Islet precursor cell (in vitro differentiated cells): ENCODE measurements around the gene SPEF2.
"Not testable (repeated sequence)": the region's sequence is repeated elsewhere in the genome, so short reads cannot be mapped to it uniquely, and the experiment has no call there.

ENCODE experiments used
- DNase-seq: peaks from one replicate; pipeline ENCODE4 v3.0.0-alpha.2; 2018

Gene SPEF2

DNA sequence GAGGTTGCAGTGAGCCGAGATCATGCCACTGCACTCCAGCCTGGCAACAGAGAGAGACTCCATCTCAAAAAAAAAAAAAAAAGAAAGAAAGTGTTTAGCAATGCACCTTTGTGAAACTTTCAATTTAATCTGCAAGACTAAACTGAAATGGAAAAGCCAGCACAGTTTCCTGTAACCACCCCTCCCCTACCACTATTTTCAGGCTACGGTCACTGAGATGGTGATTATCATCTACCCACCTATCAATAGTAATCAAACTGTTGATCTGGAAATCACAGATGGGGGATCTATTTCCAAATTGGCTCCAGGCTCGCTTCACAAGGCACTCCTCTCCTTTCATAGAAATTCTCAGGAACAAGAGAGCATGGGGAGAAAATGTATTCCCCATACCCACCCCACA lies 208.4 kb downstream of the SPEF2 start:
- no peak for DNase-seq

DNA sequence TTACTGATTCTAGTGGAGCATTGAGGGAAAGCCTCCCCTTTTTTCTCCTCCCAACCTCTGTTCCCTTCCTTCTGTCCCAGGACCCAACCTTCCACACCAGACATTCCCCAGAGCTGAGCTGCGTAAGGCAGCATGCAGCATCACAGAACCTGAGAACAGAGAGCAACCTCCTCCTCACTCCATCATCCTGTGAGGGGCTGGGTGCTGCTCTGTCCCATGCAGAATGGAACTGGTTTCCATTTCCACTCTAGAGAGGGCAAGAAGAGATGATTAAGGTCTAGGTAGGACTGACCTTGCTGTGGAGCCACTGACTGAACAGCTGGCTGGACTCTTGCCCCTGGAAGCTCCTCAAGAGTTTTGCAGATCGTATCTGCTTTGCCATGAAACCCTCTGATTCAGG lies 208.9 kb downstream of the SPEF2 start:
- no peak for DNase-seq

DNA sequence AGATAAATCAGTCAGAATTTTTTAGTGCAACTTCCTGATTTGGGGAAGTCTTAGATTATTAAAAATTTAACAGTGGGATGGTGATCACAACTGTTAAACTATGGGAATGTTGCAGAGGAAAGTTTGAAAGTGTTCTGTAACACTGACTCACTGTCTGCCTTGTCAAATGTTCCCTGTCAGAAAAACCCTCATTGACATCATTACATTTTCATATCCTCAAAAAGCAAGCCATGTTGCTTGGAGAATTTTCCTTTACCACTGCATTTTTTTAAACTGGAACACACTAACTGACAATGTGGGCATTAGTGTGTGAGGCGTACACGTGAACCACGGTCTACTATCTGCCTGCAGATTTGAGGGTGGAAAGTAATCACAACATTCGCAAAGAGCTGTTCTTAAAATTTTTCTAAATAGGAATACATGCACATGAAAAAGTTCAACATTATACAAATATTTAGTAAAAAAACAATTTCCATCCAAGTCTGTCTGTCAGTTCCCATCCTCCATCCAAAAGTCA lies 210.5 kb downstream of the SPEF2 start:
- no peak for DNase-seq

DNA sequence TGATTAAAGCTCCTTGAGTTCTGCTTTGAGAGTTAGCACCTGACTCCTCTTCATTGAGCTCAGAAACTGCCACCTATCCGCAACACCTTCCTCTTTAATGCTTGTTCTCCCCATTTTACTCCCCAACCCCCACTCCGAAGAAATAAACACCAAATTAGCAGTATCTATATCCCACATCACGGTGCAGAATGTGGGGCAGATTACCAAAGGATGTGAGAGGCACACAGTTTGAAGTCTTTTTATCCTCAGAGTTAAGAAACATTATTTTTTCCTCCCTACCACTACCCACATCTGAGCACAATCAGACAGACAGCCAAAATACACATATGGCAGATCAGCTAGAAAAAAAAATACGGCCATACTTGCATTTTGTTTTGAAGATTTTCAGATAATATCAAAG lies 212.9 kb downstream of the SPEF2 start:
- DNase-seq = no peak

DNA sequence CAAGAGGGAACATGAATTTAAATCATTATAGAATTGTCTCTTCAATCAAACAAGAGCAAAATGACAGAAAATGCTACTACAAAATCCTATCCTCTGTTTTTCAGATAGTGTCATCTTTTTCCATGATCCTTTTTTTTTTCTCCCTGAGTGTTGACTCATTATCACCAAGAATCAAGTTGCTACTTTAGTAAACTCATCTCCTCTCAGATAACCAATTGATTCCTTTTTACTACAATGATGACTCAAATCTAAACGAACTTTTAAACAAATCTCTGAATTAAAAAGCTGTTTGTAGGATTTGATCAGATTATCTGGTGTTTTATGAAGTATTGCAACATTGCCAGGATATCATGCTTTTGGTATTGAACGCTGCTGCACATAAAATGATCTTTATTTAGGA lies 215.1 kb downstream of the SPEF2 start:
- DNase-seq = no peak

DNA sequence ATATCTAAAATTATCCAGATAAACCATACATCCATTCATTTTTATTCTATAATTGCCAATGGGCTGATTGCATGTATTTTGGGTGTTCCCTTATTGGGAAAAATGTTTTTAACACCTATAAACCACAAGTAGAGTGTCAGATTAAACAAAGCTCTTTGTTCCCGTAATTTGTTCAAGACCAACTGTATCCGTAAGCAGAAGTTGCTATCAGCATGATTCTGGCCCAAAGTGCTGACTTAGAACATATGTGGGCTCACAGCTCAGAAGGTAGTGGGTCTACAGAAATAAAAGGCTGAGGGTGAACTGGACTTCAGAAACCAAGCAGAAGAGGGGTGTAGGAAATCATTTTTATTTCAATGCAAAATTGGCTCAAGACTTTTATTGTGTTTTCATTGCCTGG lies 215.6 kb downstream of the SPEF2 start:
- DNase-seq = no peak

DNA sequence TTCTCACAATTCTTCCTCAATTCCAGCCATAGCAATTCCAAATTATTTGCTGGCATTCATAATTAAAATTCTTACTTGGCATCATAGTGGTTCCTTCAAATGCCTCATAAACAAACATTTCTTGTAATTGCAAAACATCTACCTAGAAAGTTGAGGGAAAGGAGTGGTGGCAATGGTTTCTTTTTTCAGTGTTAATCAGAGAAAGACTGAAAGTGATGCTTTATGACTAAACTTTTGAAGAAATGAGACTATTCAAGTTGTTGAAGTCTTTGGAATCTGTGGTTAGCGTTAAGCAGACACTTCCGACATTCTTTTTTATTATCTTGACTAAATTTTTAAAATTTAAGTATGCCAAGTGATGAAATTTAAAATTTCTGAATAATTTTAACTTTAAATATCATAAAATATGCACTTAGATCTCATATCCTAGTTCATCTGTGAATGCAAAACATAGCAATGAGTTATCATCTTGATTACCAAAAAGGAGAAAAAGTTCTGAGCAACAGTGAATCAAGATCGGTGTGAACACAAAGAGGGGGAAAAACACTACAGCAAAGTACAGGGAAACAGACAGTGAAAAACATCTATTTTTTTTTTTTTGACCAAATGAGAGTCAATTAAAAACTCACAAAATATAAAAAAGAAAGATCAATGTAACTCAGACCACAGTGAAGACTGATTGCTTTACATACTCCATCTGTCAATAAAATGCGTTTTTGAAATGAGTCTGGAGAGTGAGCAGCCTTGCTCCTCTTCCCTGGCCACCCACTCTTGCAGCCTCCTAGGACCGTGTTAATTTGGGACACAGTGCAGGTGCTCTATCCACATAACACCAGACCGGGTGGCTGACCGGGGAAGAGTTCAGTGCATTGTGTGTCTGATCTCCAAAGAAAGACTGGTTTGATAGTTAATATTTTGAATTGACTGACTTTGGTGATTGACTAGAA lies 218.4 kb downstream of the SPEF2 start:
- no peak for DNase-seq

DNA sequence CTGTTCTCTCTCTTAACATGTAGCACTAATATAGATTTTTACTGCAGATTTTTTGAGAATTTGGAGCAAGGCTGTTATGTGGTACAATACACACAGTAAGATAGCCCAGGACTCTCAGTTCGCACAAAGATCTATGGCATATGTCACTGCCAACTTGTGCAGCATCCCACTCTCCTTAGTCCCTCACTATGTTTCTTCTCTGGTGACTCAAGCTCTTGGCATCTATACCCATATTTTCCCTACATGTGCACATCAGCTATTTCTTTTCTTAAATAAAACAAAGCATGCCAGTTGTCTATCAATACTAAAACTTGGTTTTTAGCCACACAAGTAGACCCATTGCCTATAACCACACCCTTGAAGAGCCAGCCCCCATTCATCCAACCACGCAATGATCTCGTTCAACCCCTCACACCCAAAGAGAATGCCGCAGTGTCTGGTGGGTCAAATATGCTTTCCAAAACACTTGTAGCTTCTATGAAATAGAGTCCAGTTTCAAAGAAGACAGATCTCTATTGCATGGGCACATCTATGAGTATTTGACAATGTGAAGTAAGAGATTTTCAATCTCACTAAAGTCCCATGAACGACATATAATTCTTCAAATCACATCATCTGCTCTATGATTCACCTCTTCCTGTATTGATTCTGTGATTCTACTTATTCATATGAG lies 220.8 kb downstream of the SPEF2 start:
- no peak for DNase-seq

DNA sequence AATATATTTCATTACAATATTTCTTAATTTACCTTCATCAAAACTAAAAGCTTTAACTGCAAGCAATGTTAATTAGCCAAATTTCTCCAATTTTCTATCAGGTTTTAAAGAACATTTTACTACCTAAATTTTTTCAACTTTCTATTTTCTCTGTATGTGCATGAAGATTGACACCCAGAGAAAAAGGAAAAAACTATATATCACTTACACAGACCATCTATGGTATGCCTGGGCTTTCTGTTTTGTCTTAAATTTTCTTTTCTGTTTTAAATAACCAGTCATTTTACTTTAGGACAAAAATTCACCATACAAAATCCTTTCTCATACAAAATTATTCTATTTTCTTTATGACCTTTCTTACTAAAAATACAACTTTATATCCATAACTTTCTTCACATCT lies 225.2 kb downstream of the SPEF2 start:
- no peak for DNase-seq

DNA sequence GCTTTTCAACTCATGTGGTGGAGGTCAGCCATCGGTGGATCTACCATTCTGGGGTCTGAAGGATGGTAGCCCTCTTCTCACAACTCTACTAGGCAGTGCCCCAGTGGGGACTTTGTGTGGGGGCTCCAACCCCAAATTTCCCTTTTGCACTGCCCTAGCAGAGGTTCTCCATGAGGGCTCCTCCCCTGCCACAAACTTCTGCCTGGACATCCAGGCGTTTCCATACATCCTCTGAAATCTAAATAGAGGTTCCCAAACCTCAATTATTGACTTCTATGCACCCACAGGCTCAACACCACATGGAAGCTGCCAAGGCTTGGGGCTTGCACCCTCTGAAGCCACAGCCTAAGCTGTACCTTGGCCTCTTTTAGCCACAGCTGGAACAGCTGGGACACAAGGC lies 227.8 kb downstream of the SPEF2 start:
- DNase-seq = not testable (repeated sequence)

DNA sequence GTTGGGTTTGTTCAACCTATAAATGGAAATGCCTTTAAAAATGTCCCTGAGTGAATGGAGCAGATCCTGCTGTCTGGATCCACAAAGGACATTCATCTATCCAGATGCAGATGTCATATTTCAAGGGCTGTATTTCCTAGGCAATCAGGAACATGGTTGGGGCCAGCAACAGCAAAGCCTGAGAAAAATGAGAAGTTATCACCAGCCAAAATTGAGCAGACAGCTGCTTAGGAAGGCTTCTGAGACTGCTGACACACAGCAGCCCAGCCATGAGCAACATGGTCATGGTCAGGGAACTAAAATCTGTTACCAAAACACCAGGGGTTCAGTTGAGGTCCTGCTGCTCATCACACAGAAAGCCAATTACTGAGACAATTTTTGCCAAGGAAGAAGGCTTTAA lies 229.8 kb downstream of the SPEF2 start:
- DNase-seq = no peak

DNA sequence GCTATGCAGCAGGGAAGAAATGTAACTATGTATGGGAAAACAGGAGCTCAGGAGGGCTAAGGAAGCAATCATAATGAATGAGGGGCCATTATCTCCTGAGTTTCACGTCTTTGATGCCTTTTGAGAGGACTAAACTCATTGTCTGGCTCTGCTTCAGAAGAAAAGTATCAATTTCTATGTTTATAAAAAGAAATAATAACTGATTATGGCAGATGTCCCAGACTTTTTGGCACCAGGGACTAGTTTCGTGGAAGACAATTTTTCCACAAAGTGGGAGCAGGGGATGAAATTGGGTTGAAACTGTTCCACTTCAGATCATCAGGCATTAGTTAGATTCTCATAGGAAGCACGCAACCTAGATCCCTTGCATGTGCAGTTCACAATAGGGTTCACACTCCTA lies 230.3 kb downstream of the SPEF2 start:
- no peak for DNase-seq

DNA sequence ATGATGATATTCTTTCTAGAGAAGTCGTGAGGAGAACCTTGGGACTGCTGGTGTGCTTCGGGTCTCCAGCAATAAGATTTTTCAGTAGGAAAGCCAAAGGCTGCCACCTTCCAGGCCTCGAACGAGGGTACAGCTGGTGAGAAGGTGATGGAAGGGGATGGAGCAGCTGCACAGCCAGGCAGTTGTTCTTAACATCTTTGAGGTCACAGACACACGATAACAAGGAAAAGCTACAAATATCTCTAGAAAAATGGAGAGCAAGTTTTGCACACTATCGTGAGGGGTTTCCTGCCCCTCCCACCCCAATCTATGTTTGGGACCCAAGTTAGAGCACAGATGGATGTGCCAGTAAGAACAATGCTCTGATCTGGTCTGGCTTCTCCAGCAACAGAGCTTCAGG lies 232.2 kb downstream of the SPEF2 start:
- DNase-seq = no peak

DNA sequence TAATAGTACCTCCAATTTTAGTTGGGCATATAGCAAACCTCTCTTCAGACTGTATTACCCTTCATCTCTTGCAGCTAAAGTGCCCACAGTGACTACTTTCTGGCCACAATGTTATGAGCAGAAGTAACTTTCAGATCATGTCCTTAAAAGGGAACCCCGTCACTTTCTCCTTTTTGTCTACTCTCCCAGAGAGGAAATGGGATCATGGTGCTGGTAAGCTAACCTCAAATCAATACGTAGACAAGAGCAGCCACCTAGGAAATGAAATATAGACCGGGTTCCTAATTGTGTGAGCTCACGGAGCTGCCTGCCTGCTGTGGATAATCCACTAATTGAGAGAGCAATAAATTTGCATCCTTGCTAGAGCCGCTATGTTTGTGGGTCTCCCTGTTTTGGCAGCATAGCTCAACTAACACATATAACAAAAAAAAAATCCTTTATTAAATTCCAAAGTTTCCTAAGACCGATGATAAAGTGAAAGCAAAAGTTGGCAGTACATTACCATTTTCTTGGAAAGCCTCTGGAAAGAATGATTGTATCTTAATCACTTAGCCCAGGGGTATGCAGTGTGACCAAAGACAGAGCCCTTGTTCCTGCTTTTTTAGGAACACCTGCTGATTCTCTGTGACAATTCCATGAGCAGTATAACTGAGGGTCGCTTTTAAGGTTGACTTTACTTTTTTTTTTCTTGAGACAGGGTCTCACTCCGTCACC lies 233.5 kb downstream of the SPEF2 start:
- DNase-seq = no peak

DNA sequence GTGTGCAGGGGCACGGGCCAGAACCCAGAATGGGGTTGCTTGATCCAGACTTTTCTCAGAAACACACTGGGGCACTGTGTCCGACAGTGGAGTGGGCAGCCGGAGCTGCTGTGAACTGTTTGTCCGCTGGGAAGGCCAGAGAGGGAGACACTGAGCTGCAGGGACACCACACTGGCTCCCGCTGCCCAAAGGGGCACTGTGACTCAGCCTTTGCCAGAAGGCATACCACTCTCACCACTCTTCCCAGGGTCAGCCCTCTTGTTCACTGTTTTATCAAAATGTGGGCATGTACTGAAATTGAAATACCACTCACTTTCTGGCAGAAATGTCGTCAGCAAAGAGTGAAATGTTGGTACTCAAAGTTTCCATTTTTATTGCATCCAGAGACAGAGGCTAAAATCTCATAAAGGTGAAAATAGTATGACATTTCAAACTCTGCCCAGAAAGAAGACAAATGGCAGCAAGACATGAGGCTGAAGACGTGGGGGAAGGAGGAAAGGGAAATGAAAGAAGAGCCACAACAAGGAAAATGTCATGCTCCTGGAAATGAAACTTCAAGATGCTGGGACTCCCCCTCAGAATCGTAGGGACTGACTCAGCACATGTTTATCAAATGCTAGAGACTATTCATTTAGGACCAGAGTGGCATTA lies 234.5 kb downstream of the SPEF2 start:
- no peak for DNase-seq

DNA sequence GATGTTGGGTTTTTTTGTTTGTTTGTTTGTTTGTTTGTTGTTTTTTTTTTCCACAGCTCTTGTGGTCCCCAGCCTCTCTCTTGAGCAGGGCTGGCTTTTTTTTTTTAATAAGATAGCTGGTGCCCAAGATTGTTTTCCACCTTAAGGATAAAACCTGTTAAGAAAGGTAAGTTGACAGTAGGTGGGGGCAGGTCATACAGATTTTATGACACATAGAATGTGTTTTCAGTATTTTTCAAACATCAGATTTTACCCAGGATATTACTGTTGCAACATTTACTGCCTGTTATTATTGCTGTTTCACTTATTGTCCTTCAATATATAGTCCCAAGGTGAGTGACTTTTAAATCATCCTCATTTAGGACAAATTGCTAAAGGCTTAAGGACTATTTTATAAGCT lies 235.1 kb downstream of the SPEF2 start:
- no peak for DNase-seq

DNA sequence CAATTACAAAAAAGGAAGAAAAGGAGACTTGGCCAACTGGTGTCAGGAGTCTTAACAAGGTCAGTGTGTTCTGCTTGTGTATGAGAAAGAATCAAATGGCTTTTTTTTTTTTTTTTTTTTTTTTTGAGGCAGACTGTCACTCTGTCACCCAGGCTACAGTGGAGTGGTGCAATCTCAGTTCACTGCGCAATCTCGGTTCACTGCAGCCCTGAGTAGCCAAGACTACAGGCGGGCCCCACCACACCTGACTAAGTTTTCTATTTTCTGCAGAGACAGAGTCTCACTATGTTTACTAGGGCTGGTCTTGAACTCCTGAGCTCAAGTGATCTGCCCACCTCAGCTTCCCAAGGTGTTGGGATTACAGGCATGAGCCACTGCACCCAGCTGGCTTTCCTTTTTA lies 236.0 kb downstream of the SPEF2 start:
- no peak for DNase-seq

DNA sequence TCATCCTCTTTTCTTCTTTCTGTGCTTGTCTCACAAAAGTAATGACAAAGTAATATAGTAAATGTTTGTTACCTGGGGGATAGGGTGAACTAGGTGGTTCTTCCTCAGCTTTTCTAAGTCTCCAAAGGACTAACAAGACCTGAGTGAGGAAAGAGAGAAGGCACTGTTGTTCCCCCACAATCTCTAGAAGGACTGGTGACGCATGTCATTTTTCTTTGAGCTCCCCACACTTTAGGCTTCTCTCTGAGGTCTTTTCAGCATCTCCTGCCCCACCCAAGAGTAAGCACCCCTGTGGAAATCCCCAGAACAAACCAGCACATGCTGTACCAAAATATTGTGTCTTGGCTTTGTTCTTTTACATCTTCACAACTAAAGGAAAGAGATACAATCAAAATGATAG lies 236.6 kb downstream of the SPEF2 start:
- DNase-seq = no peak

DNA sequence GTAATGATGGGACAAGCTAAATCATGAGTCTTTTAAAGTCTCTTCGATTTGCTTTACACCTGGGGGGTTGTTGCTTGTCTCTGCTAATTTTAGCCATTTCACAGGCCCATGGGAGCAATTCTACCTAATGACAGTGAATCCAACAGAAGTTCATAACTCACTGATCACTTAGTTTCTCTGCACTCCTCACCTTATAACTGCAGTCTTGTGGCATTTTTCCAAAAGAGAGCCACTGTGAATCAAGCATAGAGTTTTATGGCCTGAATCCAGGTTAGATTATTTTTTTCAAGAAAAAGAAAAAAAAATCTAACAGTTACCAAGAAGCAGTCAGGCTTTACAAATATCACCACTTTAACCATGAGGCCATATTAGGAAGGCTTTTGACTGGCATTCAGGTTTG lies 237.5 kb downstream of the SPEF2 start:
- no peak for DNase-seq

DNA sequence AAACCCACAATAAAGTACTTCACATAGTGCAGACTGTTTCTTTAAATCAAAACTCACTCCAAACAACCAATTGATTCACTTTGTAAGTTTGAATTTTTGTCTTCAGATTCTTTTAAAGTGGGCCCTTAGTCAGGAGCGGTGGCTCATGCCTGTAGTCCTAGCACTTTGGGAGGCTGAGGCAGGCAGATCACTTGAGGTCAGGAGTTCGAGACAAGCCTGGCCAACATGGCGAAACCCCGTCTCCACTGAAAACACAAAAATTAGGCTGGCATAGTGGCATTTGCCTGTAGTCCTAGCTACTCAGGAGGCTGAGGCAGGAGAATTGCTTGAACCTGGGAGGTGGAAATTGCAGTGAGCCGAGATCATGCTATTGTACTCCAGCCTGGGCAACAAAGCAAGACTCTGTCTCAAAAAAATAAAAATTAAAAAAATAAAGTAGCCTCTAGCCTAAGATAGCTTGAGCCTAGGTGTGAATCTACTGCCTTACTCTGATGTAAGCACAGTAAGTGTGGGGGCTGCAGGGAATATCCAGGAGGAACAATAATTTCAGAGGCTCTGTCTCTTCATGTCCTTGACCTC lies 238.6 kb downstream of the SPEF2 start:
- DNase-seq = not testable (repeated sequence)

DNA sequence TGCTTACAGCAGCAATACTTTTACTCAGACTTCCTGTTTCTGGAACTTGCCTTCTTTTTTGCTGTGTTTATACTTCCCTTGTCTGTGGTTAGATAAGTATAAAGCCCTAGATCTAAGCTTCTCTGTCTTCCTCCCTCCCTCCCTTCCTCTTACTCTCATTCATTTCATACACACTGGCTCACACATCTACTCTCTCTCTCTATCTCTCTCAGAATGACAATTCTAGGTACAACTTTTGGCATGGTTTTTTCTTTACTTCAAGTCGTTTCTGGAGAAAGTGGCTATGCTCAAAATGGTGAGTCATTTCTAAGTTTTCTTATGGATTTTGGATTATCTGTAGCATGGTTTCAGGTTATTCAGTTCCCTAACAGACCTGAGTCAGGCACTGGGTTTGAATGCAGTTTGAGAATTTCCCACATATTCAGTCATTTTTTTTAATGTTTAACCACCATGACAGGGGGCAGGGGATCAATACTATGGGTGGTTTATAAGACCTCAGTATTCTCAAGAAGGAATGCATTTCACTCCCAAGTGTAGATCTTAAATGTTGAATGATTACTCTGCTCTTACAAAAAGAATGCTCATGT lies 239.2 kb downstream of the SPEF2 start, which contains the start of gene IL7R:
Gene IL7R, plus strand, starts transcription at position 127 of the 587 bp plus-strand sequence. Its CDS starts 87 bp downstream, at position 214.
- no peak for DNase-seq

DNA sequence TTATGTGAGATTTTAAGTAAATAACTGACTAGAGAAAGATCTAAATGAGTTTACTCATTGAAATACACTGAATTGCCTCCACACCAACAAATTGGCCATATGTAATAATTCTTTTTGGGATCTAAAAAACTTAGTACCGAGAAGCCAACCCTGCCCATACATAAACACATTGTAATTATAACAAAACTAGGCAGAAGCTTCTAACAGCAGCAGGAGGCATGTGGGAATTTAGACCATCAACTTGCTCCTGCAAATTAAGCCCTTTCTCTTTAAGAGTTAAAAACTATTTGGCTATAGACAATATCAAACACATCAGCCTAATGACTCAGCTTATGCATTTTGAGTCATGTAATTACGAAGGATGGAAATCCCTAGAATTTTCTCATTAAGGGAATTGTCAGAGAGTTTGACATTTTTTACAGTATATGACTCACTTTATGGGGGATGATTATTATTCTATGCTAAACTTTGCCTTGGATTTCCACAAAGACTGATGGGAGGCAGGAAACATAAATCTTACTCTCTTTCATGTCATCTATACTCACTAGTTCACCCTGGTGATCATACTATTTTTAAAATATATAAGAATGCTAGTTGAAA lies 240.0 kb downstream of the SPEF2 start:
- no peak for DNase-seq
